Measurements from ENCODE around the gene PSEN2.

PSEN2 gene

GRCh38 chr1:226888021-226888420 is 17.6 kb downstream of the PSEN2 start:
- no peak for DNase-seq

GRCh38 chr1:226888816-226889215 is 18.4 kb downstream of the PSEN2 start:
- DNase-seq = no peak

GRCh38 chr1:226889616-226890330 is 19.4 kb downstream of the PSEN2 start:
- DNase-seq = no peak

GRCh38 chr1:226890331-226891108 is 20.1 kb downstream of the PSEN2 start:
- DNase-seq = no peak

- DNase-seq = no peak
These were observed 20.9 kb downstream of the PSEN2 start for GRCh38 chr1:226891346-226891745.

- no peak for DNase-seq
These were observed 21.6 kb downstream of the PSEN2 start for GRCh38 chr1:226891846-226892523.

- no peak for DNase-seq
These were observed 22.1 kb downstream of the PSEN2 start for GRCh38 chr1:226892524-226892875.

- DNase-seq = no peak
These were observed 23.5 kb downstream of the PSEN2 start for GRCh38 chr1:226893936-226894335.

- no peak for DNase-seq
These were observed 24.4 kb downstream of the PSEN2 start for GRCh38 chr1:226894826-226895225.

- DNase-seq = no peak
These were observed 25.2 kb downstream of the PSEN2 start for GRCh38 chr1:226895644-226896043.

- no peak for DNase-seq
These were observed 27.8 kb downstream of the PSEN2 start for GRCh38 chr1:226898246-226898645.

GRCh38 chr1:226901421-226901820 is 31.0 kb downstream of the PSEN2 start:
- DNase-seq = no peak

- no peak for DNase-seq
These were observed 32.2 kb downstream of the PSEN2 start for GRCh38 chr1:226902601-226903000.

- no peak for DNase-seq
These were observed 33.7 kb downstream of the PSEN2 start for GRCh38 chr1:226903819-226904716.

GRCh38 chr1:226904772-226905171 is 34.4 kb downstream of the PSEN2 start:
- no peak for DNase-seq

GRCh38 chr1:226908419-226908818 is 38.0 kb downstream of the PSEN2 start:
- no peak for DNase-seq

- DNase-seq = no peak
These were observed 38.5 kb downstream of the PSEN2 start for GRCh38 chr1:226908913-226909312.

GRCh38 chr1:226912587-226913176 is 42.3 kb downstream of the PSEN2 start:
- DNase-seq = peak; percentile 64

- no peak for DNase-seq
These were observed 45.2 kb downstream of the PSEN2 start for GRCh38 chr1:226915672-226915995.

GRCh38 chr1:226916497-226916896 is 46.1 kb downstream of the PSEN2 start:
- DNase-seq = no peak

GRCh38 chr1:226919587-226919986 is 49.2 kb downstream of the PSEN2 start:
- DNase-seq = no peak

- no peak for DNase-seq
These were observed 49.6 kb downstream of the PSEN2 start for GRCh38 chr1:226919995-226920394.

- no peak for DNase-seq
These were observed 50.1 kb downstream of the PSEN2 start for GRCh38 chr1:226920446-226920894.
